Central memory CD8-positive, alpha-beta T cell (primary cell): ENCODE results near the gene ATXN7L1.

Experiments used
- ATAC-seq: fragments of 150-1000 bp; cut with Tn5 transposase; replicated peaks from 2 replicates; pipeline ENCODE4 v1.10.0; 2022; ENCODE audit warnings: mild to moderate bottlenecking, moderate FRiP score, moderate number of reproducible peaks; ENCODE audit not compliant: poor library complexity, severe bottlenecking; ENCODE audit errors: extremely low read depth
- DNase-seq, 2 donors: peaks; one replicate each; pipeline ENCODE4 v3.0.0; 2021; ENCODE audit warnings: low spot score in 2 of 2
- H3K27ac Mint-ChIP-seq: one replicate; pipeline ENCODE4 v1.8.0; 2022; ENCODE audit warnings: low read depth, mild to moderate bottlenecking, moderate library complexity, mixed read lengths
- H3K27me3 Mint-ChIP-seq: one replicate; pipeline ENCODE4 v1.8.0; 2022; ENCODE audit warnings: mixed read lengths
- H3K36me3 Mint-ChIP-seq: one replicate; pipeline ENCODE4 v1.8.0; 2022; ENCODE audit warnings: mild to moderate bottlenecking, moderate library complexity, mixed read lengths; ENCODE audit not compliant: insufficient read depth
- H3K4me1 Mint-ChIP-seq: one replicate; pipeline ENCODE4 v1.8.0; 2022; ENCODE audit warnings: mixed read lengths
- H3K4me3 Mint-ChIP-seq: one replicate; pipeline ENCODE4 v1.8.0; 2022; ENCODE audit warnings: mild to moderate bottlenecking, moderate library complexity, mixed read lengths
- H3K9me3 Mint-ChIP-seq: one replicate; pipeline ENCODE4 v1.8.0; 2022; ENCODE audit warnings: mixed read lengths

Gene ATXN7L1

DNA sequence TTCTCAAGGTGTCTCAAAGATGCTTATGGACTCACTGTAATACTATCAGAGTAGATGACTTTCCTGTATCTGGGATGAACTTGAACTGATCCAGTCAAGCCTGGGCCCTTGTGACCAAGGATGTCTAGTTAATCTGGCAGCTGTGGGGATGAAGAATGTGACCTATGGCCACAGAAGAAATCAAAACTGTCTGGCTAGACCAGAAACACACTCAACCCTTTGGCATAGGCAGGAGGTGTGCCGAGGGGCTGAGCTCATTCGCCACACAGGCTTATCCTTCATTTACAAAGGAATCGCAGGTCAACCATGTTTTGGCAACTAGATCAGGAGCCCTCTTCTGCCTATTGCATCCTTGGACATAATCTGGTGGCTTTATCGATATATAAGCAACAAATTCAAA, 110.6 kb downstream of the ATXN7L1 start:
- peaks cover 2% of the 10 kb centered on the region for H3K36me3 Mint-ChIP-seq
- H3K27me3 Mint-ChIP-seq, result no peaks in the 10 kb centered on the region
- no peak for DNase-seq
- no peak for ATAC-seq
- no peak overlapping the region for H3K27ac Mint-ChIP-seq
- H3K4me3 Mint-ChIP-seq, result no peak overlapping the region
- H3K9me3 Mint-ChIP-seq, result no peaks in the 10 kb centered on the region
- H3K4me1 Mint-ChIP-seq, result peaks cover 43% of the 10 kb centered on the region

DNA sequence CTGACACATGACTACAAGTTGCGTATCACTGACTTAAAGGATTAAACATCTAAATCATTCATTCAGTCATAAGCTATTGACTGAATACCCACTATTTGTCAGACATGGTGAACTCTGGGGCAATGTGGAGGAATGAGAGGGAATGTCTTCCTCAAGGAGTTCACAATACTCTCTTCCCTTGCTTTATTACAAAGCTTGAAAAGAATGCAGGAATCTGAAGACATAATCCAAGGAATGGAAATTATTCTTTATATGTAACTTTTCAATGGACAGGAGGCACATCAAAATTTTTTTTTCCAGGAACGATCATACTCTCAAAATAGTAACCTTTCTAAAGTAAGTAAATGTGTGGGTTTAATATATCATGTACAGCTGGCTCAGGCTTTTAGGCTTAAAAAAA, 111.9 kb downstream of the ATXN7L1 start:
- no peaks in the 10 kb centered on the region for H3K27me3 Mint-ChIP-seq
- DNase-seq (no peak), ATAC-seq (no peak)
- H3K36me3 Mint-ChIP-seq, result peaks cover 2% of the 10 kb centered on the region
- no peak overlapping the region for H3K4me3 Mint-ChIP-seq
- H3K9me3 Mint-ChIP-seq, result no peaks in the 10 kb centered on the region
- H3K4me1 Mint-ChIP-seq, result peaks cover 56% of the 10 kb centered on the region
- no peak overlapping the region for H3K27ac Mint-ChIP-seq

DNA sequence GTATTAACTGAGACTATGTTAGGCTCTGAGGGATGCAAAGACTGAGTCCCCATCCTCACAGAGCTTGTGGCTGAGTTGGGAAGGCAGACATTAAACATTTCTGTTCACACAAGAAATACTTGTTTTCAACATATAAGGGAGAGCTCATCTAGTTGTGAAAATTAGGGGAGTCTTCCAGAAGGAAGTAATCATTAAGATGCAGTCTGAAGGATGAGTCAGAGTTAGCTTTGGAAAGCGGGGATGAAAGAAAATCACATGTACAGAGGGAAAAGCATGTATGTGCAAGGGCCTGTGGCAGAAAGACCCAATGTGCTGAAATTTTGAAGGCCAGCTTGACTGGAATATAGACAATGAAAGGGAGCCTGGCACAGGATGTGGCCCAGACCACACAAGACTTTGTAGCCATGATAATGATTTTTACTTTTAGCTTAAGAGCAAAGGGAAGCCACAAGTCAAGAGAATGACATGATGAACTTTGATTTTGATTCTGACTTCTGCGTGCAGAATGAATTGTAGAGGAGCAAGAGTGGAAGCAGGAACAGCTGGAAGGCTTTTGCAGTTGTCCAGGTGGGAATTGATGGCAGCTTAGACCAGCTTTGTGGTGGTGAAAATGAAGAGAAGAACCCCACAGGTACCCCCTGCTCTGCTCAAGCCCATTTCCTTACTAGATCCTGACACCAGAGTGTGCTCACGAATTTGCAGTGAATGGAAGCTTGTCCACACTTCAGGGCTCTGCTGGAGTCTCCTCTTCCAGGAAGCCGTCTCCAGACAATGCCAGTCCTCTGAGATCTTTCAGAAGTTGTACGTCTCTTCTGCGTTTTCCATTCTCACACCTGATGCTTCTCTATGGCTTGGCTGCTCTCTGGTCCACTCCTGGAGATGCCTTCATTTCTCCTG, 115.6 kb downstream of the ATXN7L1 start:
- H3K36me3 Mint-ChIP-seq, result peaks cover 3% of the 10 kb centered on the region
- ATAC-seq, result peak; percentile 88
- H3K27ac Mint-ChIP-seq, result peak overlapping the region; percentile 55
- peaks cover 52% of the 10 kb centered on the region for H3K4me1 Mint-ChIP-seq
- peak overlapping the region; percentile 36 for H3K4me3 Mint-ChIP-seq
- no peaks in the 10 kb centered on the region for H3K27me3 Mint-ChIP-seq
- H3K9me3 Mint-ChIP-seq, result no peaks in the 10 kb centered on the region
- DNase-seq, result peak; percentile 21 to 46

DNA sequence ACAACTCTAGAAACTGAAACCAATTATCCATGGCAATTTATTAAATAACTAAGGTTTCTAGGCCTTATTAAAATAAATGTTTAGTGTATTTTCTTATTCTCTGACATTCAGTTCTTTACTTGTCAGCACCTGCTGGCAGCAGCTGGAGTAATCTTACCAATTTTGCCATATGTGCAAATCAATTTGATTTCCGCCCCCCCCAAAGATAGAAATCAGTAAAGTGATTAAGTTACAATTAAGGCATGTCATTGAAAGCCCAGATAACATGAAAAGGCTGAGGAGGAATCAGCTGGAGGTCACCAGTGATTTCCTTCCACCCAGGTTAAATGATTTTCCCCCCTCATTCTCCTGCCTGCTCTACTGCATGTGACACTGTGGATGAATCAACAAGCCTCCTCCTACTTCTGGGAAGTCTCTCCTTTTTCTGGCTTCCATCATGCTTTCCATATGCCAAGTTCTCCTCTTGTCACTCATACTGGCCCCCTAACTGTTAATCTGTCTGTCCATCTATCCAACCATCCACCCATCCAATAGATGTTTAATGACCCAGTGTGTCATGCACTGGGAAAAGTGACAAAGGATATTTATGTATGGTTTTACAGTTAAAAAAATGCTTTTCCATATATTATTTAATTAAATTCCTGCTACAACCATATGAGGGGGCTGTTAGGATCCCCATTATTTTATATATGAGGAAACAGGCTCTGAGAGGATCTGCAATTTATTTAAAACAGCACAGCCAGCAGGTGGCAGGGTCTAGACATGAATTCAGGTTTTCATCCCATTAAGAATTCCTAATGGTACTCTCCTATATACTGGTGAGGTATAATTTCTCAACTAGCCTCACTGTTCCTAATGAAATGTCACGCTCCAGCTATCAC, 116.5 kb downstream of the ATXN7L1 start:
- ATAC-seq, result peak; percentile 20
- Mint-ChIP-seq H3K4me1 (peaks cover 44% of the 10 kb centered on the region), H3K27me3 (no peaks in the 10 kb centered on the region), H3K36me3 (peaks cover 4% of the 10 kb centered on the region), H3K27ac (peak overlapping the region; percentile 55), H3K4me3 (peak overlapping the region; percentile 36), H3K9me3 (no peaks in the 10 kb centered on the region)
- no peak for DNase-seq

DNA sequence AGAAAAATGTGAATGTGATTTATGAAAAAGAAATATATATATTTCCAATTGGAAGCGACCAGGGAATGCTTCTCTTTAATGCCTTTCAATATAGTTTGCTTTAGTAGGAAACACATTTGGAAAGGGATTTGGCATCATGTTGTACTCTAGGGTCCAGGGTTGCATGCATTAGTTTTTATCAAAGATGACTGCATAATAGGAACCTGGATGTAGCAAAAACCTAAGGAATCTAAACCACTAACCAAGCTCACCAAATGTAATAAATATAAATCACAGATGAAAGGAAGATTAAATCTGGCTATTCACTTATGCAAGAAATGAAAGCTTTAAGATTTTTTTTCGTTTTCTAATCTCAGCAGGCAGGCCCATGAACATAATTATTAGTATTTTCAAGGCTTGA, 120.0 kb downstream of the ATXN7L1 start:
- H3K4me3 Mint-ChIP-seq, result no peak overlapping the region
- H3K36me3 Mint-ChIP-seq, result peaks cover 8% of the 10 kb centered on the region
- no peak overlapping the region for H3K27ac Mint-ChIP-seq
- DNase-seq (no peak), ATAC-seq (no peak)
- H3K9me3 Mint-ChIP-seq, result no peaks in the 10 kb centered on the region
- H3K4me1 Mint-ChIP-seq, result peaks cover 36% of the 10 kb centered on the region
- H3K27me3 Mint-ChIP-seq, result no peaks in the 10 kb centered on the region

DNA sequence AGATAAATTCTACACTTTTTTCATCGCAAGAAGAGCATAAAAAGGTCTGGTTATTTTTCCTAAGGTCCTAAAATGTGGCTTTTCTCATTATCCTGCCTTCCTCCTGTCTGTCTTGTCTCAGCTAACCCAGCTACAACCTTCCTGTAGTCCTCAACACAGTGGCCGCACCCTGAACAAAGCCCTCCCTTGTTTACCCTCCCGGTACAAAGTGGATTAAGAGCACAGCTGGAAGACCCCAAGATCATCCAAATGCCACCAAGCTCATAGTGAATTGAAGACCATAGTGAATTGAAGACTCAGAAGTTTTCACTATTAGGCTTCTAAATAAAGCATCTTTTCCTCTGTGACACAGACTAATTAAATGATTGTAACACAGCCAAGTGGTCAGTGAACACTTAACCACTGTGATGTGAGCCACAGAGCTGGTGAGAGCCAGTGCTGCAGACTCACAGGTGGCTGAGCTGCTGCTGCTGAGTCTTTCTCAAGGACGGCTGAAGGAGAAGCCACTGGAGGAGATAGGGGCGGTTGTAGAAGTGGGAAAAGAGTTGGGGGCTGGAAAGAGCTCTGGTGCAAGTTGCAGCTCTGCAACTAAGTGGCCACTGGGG, 123.6 kb downstream of the ATXN7L1 start:
- ATAC-seq (no peak), DNase-seq (no peak)
- no peaks in the 10 kb centered on the region for H3K9me3 Mint-ChIP-seq
- H3K4me3 Mint-ChIP-seq, result no peak overlapping the region
- H3K36me3 Mint-ChIP-seq, result peaks cover 14% of the 10 kb centered on the region
- H3K27me3 Mint-ChIP-seq, result no peaks in the 10 kb centered on the region
- no peak overlapping the region for H3K27ac Mint-ChIP-seq
- peaks cover 11% of the 10 kb centered on the region for H3K4me1 Mint-ChIP-seq

DNA sequence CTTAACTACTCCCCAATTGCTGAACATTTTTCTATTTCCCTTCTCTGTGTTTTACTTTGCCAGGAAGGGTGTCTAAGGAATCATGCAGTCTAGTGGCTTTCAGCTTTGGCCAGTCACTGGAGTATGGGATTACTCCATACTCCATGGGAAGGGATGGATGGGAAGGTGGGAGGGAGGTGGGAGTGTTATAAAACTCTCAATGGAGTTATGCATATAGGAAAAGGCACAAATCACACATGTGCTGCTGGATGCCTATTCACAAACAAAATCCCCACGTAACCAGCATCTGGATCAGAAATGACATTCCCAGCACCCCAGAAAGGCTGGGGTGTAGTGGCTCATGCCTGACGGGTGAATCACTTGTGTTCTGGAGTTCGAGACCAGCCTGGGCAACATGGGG, 125.3 kb downstream of the ATXN7L1 start:
- ATAC-seq (no peak), DNase-seq (no peak)
- peaks cover 14% of the 10 kb centered on the region for H3K36me3 Mint-ChIP-seq
- H3K27ac Mint-ChIP-seq, result no peak overlapping the region
- H3K9me3 Mint-ChIP-seq, result no peaks in the 10 kb centered on the region
- peaks cover 17% of the 10 kb centered on the region for H3K4me1 Mint-ChIP-seq
- no peak overlapping the region for H3K4me3 Mint-ChIP-seq
- no peaks in the 10 kb centered on the region for H3K27me3 Mint-ChIP-seq

DNA sequence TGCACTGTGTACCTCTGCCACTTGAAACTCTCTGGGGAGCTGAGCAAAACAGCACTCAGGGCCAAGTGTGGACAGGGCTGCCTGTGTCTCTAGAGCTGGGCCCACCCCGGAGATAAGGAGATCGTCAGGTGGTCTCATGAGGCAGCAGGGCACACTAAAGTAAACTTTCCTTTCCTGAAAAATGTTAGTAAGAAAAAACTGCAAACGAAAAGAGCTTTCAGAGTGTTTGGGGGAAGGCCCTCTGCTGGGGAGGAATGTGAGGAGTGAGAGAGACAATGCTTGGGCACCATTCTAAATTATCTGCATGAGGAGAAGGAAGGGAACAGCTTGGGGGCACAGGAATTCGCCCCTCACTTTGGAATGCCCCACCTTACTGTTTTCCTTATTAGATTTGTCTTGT, 127.7 kb downstream of the ATXN7L1 start:
- no peaks in the 10 kb centered on the region for H3K27me3 Mint-ChIP-seq
- ATAC-seq (no peak), DNase-seq (no peak)
- peak overlapping the region; percentile 42 for H3K27ac Mint-ChIP-seq
- peaks cover 17% of the 10 kb centered on the region for H3K4me1 Mint-ChIP-seq
- no peak overlapping the region for H3K4me3 Mint-ChIP-seq
- H3K9me3 Mint-ChIP-seq, result no peaks in the 10 kb centered on the region
- peaks cover 10% of the 10 kb centered on the region for H3K36me3 Mint-ChIP-seq

DNA sequence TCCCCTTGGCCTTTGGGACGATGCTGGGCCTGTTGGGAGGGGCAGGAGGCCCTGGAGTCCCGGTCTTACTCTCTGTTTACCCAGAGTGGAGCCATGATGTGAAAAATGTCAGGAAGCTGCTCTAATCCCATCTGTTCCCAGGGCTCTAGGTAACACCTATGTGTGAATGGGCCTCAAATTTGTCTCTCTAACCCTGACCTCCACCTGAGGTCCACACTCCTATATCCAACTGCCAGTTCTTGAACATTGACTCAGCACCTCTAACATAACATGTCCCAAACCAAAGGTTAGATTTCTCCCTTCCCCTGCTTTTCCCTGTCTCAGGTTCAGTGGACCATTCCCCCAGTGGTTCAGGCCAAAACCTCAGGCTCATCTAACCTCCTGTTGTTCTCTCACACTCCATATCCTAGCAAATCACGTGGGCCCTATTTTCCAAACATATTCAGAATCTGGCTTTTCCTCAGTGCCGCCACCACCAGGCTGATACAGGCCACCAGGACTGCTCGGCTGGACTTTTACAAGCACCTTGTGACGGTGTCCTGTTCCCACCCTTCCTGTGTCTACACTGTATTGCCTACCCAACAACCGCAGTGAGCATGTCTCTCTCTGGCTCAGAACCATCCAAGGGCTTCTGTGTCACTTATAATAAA, 130.6 kb downstream of the ATXN7L1 start:
- no peaks in the 10 kb centered on the region for H3K27me3 Mint-ChIP-seq
- no peak overlapping the region for H3K4me3 Mint-ChIP-seq
- H3K27ac Mint-ChIP-seq, result peak overlapping the region; percentile 17
- H3K4me1 Mint-ChIP-seq, result peaks cover 21% of the 10 kb centered on the region
- H3K36me3 Mint-ChIP-seq, result peaks cover 6% of the 10 kb centered on the region
- H3K9me3 Mint-ChIP-seq, result no peaks in the 10 kb centered on the region
- ATAC-seq (no peak), DNase-seq (no peak)

DNA sequence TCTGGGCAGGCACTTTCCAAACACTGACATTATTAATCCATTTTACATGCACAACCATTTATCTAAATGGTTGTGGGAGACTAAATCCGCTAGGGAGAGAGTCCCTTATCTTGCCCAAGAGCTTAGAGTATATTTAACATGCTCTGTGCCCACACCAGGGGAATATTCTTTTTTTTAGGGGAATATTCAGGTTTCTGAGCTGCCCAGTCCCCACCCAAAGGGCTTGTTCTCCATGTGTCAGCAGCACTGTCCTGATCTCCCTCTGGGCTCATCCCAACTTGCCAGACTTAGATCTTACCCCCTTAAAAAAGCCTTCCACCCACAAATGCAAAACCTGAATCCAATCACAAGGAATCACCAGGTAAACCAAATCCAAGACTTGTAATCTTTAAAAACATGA, 132.1 kb downstream of the ATXN7L1 start:
- Mint-ChIP-seq H3K36me3 (peaks cover 2% of the 10 kb centered on the region), H3K27me3 (no peaks in the 10 kb centered on the region), H3K9me3 (no peaks in the 10 kb centered on the region), H3K27ac (no peak overlapping the region), H3K4me3 (no peak overlapping the region), H3K4me1 (peaks cover 33% of the 10 kb centered on the region)
- no peak for DNase-seq
- ATAC-seq, result no peak

DNA sequence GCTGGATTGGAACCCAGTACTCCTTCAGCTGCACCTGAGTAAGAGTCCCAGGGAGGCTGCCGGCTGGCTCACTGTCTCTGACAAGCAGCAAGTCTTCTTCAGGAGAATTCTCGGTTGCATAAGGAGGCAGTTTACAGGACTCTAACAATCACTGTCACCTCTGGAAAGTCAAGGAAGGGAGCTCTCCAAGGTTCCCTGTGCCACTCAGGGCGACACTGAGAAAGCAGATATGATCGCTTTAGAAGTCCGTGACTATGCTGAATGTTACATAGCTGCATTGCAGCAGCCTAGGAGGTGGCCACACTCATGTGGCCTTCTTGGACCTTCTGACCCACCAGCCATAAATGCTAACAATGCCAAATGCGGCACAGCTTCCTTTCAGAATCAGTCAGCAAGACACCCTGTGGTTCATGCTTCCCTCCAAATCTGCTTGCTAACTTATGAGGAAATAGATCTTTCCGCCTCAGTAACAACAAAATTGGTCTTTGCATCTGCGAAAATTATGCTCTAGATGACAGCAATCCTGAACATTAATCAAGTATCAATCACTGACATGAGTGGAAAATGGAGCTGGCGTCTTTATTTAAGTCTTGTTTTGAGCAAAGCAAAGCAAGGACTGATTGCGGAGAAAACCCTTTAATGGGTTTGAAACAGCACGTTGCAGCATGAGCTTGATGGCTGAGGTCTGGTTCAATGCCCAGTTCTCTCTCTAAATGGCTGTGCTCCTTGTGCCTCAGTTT, 132.9 kb downstream of the ATXN7L1 start:
- peaks cover 40% of the 10 kb centered on the region for H3K4me1 Mint-ChIP-seq
- H3K36me3 Mint-ChIP-seq, result peaks cover 2% of the 10 kb centered on the region
- ATAC-seq (no peak), DNase-seq (no peak)
- no peaks in the 10 kb centered on the region for H3K27me3 Mint-ChIP-seq
- no peak overlapping the region for H3K4me3 Mint-ChIP-seq
- no peaks in the 10 kb centered on the region for H3K9me3 Mint-ChIP-seq
- no peak overlapping the region for H3K27ac Mint-ChIP-seq

DNA sequence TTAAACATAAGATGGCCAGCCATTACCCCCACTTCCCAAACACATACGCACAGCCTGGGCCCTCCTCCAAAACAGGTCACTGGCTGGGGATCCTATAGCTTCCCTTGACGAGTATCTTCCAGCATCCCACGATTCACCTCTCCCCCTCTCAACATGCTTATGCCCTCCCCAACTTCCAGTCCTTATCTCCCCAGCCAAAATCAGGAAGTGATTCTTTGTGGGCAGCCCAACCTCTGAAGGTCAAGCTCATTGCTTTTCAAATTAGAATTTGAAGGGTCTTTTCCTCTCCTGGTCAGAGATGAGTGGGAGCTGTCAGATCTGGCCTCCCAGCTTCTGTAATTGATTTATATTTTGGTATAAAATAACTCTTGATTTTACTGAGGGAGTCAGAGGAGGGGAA, 133.6 kb downstream of the ATXN7L1 start:
- H3K4me1 Mint-ChIP-seq, result peaks cover 46% of the 10 kb centered on the region
- H3K9me3 Mint-ChIP-seq, result no peaks in the 10 kb centered on the region
- DNase-seq, result no peak
- ATAC-seq, result no peak
- peaks cover 2% of the 10 kb centered on the region for H3K36me3 Mint-ChIP-seq
- no peak overlapping the region for H3K27ac Mint-ChIP-seq
- H3K4me3 Mint-ChIP-seq, result no peak overlapping the region
- no peaks in the 10 kb centered on the region for H3K27me3 Mint-ChIP-seq
